PC-3 (cell line): Measurements from ENCODE around the gene ITGA8.

Source experiments
- CTCF ChIP-seq: fragments of 300-600 bp; sonication (generic); conservative IDR thresholded peaks from 2 replicates; pipeline ENCODE4 v1.5.1; 2017; ENCODE audit warnings: antibody characterized with exemption, low read depth, mild to moderate bottlenecking, low read length
- EZH2 ChIP-seq: fragments of 300-600 bp; sonication (generic); IDR thresholded peaks from one replicate; pipeline ENCODE4 v1.6.1; 2017; ENCODE audit warnings: antibody characterized with exemption, mild to moderate bottlenecking, low read length; ENCODE audit not compliant: unreplicated experiment
- EZH2phosphoT487 ChIP-seq: fragments of 300-600 bp; sonication (generic); IDR thresholded peaks from 2 replicates; pipeline ENCODE4 v1.6.1; 2018; ENCODE audit warnings: mild to moderate bottlenecking, antibody characterized with exemption, low read length, borderline replicate concordance

DNA sequence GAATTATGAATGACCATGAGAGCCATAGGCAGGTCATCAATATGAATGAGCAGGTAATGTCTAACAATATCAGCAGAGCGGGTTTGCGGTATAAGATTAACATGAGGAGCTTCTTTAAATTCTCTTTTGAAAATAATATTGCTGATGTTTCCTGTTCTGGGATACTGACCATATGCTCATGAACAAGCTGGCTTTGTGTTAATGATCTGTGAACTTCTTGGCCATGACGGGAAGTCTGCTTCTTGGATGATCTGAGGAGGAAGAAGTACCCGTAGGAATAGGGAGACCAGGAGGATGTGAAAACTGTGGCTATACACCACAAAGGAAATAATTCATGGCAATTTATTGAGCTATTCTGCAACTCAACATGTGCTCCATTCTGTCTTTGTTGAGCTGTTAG lies 38.6 kb downstream of the ITGA8 start:
- TF ChIP-seq CTCF: no peak
- no peak for TF ChIP-seq EZH2
- TF ChIP-seq EZH2phosphoT487: no peak
